Measurements from ENCODE around the gene CCDC192. TPM values are rescaled to one million over a fixed set of nuclear protein-coding genes. Genes with fewer than 3 reads are reported as not detected.

The CCDC192 gene
- polyA plus RNA-seq, 6 donors from 2014 or later, result not detected

DNA sequence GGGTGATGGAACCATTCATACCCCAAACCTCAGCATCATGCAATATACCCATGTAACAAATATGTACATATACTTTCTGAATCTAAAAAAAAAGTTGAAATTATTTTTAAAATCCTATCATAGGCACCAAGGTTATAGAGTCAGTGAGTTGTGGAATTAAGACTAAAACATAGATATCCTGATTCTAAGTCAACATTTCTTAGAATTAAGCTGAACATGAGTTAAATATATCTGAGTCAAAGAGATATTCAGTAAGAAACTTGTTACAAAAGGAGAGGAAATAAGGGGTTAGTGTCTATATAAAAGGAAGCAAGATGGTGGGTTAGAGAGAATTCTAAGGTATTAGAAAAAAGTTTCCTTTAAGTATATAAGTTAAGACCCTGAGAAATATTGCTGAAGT lies 89.9 kb downstream of the CCDC192 start:
- Mint-ChIP-seq H3K36me3 (peaks cover 0 to 9% of the 10 kb centered on the region in 2 donors), H3K9me3 (peaks cover 9 to 50% (median 15%) of the 10 kb centered on the region in 7 donors), H3K27ac (no peak overlapping the region), H3K27me3 (no peaks in the 10 kb centered on the region), H3K4me1 (no peaks in the 10 kb centered on the region), H3K4me3 (no peak overlapping the region)
- no peak for DNase-seq
- no peak for ATAC-seq (ENCODE audit: low read depth in 2 of 2)

DNA sequence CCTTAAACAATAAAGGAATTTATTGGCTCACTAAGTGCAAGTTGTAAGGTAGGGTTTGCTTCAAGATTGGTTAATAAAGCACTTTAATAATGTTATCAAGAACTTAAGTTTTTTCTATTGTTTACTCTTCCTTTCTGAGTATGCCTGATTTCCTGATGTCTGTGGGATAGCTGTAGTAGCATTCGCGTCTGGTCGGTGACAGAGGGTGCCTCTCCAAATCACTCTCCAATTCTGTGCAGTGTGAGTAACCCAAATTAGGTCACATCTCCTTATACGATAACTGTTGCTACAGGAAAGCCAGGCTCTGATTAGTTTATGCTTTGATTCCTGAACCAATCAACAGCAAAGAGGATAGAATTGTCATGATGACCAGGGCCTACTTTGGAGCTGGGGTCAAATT lies 90.7 kb downstream of the CCDC192 start:
- H3K4me3 Mint-ChIP-seq, result no peak overlapping the region
- ATAC-seq (ENCODE audit: low read depth in 2 of 2) (no peak), DNase-seq (no peak)
- H3K27me3 Mint-ChIP-seq, result no peaks in the 10 kb centered on the region
- H3K9me3 Mint-ChIP-seq, result peaks cover 9 to 43% (median 15%) of the 10 kb centered on the region in 7 donors
- no peak overlapping the region for H3K27ac Mint-ChIP-seq
- H3K4me1 Mint-ChIP-seq, result no peaks in the 10 kb centered on the region
- H3K36me3 Mint-ChIP-seq, result peaks cover 0 to 9% of the 10 kb centered on the region in 2 donors

DNA sequence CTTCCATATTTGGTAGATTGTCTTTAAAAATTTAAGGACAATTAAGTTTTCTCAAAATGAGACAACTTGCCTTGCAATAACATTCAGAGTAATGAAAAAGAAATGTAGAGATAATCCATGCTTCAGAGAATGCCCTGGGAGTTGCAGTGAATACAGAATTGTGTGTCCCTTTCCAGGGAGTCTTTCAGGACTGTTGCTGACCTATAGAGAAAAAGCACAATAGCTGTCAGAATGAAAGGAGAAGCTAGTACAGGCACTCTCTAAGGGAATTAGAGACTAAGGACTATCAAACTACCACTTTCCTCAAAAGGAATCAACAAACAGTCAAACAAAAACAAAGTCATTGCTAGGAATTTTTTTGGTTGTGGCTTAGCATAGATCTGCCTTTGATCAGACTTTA lies 93.0 kb downstream of the CCDC192 start:
- Mint-ChIP-seq H3K27me3 (no peaks in the 10 kb centered on the region), H3K9me3 (peaks cover 7 to 21% (median 10%) of the 10 kb centered on the region in 7 donors), H3K4me1 (no peaks in the 10 kb centered on the region), H3K27ac (no peak overlapping the region), H3K4me3 (no peak overlapping the region), H3K36me3 (peaks cover 0 to 9% of the 10 kb centered on the region in 2 donors)
- ATAC-seq (ENCODE audit: low read depth in 2 of 2) (no peak), DNase-seq (no peak)

DNA sequence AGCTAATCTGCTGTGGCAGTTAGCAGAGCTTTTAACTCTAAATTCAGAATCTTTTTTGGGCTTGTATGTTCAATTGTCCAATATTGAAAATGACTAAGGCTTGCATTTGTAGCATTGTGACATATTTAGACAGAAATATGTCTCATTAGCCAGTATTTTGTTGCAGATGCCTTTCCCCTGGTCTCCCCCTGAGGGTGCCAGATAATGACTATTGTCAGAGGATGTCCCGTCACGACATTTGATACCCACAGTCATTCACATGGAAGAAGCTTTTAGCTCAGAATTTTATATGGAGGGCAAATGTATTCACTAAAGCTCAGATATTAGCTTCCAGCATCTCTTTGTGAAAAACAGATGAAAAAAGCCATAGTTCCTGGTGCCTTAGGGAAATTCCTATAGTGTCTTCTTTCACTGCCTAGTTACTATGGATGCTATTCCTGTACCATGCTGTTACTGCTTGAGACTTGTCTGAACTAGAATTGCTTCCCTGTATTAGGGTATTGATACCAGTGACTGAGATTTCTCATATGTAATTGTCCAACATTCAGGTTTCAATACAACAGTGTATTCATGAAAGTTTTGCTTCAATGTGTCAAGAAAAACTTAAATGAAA lies 96.2 kb downstream of the CCDC192 start:
- H3K9me3 Mint-ChIP-seq, result peaks cover 0 to 3% (median 0%) of the 10 kb centered on the region in 7 donors
- no peaks in the 10 kb centered on the region for H3K4me1 Mint-ChIP-seq
- no peaks in the 10 kb centered on the region for H3K36me3 Mint-ChIP-seq
- H3K27ac Mint-ChIP-seq, result no peak overlapping the region
- DNase-seq (no peak), ATAC-seq (ENCODE audit: low read depth in 2 of 2) (no peak)
- no peaks in the 10 kb centered on the region for H3K27me3 Mint-ChIP-seq
- H3K4me3 Mint-ChIP-seq, result no peak overlapping the region

GRCh38 chr5:127801751-127802476 lies 98.7 kb downstream of the CCDC192 start:
- Mint-ChIP-seq H3K4me1 (no peaks in the 10 kb centered on the region), H3K27ac (no peak overlapping the region), H3K27me3 (no peaks in the 10 kb centered on the region), H3K36me3 (no peaks in the 10 kb centered on the region), H3K9me3 (no peaks in the 10 kb centered on the region), H3K4me3 (no peak overlapping the region)
- DNase-seq (no peak), ATAC-seq (ENCODE audit: low read depth in 2 of 2) (no peak)

GRCh38 chr5:127802477-127802865 lies 99.3 kb downstream of the CCDC192 start:
- DNase-seq, result no peak
- ATAC-seq (ENCODE audit: low read depth in 2 of 2), result no peak
- Mint-ChIP-seq H3K36me3 (no peaks in the 10 kb centered on the region), H3K4me1 (no peaks in the 10 kb centered on the region), H3K27me3 (no peaks in the 10 kb centered on the region), H3K9me3 (no peaks in the 10 kb centered on the region), H3K4me3 (no peak overlapping the region), H3K27ac (no peak overlapping the region)

GRCh38 chr5:127804886-127805426 lies 101.8 kb downstream of the CCDC192 start:
- no peak for DNase-seq
- H3K4me1 Mint-ChIP-seq, result no peaks in the 10 kb centered on the region
- no peaks in the 10 kb centered on the region for H3K9me3 Mint-ChIP-seq
- no peak overlapping the region for H3K4me3 Mint-ChIP-seq
- H3K36me3 Mint-ChIP-seq, result no peaks in the 10 kb centered on the region
- H3K27ac Mint-ChIP-seq, result no peak overlapping the region
- ATAC-seq (ENCODE audit: low read depth in 2 of 2), result no peak
- H3K27me3 Mint-ChIP-seq, result peaks cover 0 to 6% (median 0%) of the 10 kb centered on the region in 3 donors

- Mint-ChIP-seq H3K36me3 (no peaks in the 10 kb centered on the region), H3K27ac (no peak overlapping the region), H3K9me3 (no peaks in the 10 kb centered on the region), H3K4me1 (no peaks in the 10 kb centered on the region), H3K27me3 (peaks cover 0 to 6% (median 0%) of the 10 kb centered on the region in 3 donors), H3K4me3 (no peak overlapping the region)
- ATAC-seq (ENCODE audit: low read depth in 2 of 2) (no peak), DNase-seq (no peak)
Measured at GRCh38 chr5:127805448-127805847, 102.3 kb downstream of the CCDC192 start.

DNA sequence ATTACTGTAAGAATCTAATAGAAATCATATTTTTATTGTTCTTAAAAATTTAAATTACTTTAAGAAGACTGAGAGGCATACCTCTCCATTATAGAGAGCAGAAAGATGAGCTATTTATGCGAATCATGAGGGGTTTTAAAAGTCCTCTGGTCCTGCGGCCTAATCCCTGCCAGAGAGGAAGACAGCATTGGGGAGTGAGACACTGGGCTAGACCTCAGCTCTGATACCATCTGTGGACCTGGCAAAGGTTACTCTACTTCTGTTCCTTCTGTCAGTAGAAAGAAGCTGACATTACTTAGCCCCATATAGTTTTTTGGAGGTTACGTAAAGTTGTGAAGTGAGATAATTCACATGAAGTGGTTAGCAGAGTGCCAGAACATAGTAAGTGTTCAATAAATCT lies 103.6 kb downstream of the CCDC192 start:
- H3K27ac Mint-ChIP-seq, result no peak overlapping the region
- H3K9me3 Mint-ChIP-seq, result no peaks in the 10 kb centered on the region
- H3K27me3 Mint-ChIP-seq, result peaks cover 0 to 6% (median 0%) of the 10 kb centered on the region in 3 donors
- H3K4me1 Mint-ChIP-seq, result no peaks in the 10 kb centered on the region
- DNase-seq, result no peak
- H3K4me3 Mint-ChIP-seq, result no peak overlapping the region
- no peaks in the 10 kb centered on the region for H3K36me3 Mint-ChIP-seq
- ATAC-seq (ENCODE audit: low read depth in 2 of 2), result no peak

DNA sequence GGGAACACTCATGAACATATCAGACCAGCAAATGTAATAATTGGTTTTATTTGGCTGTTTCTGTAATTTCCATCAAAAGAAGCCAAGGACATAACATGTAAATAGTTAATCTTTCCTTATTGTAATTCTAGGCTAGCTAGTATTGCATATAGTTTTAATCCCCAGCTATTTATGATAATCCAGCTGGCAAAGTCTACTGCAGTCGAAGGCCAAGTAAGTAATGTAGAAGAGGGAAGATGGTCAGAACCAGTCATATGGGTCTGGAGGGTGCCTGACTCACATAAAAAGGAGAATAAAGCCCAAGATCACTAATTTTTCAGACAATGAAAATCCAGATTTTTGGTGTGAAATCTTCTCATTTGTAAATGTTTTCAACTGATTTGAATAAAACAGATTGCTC lies 106.3 kb downstream of the CCDC192 start:
- Mint-ChIP-seq H3K9me3 (no peaks in the 10 kb centered on the region), H3K4me1 (no peaks in the 10 kb centered on the region), H3K4me3 (no peak overlapping the region), H3K27ac (no peak overlapping the region), H3K36me3 (no peaks in the 10 kb centered on the region), H3K27me3 (peaks cover 6 to 12% (median 7%) of the 10 kb centered on the region in 3 donors)
- ATAC-seq (ENCODE audit: low read depth in 2 of 2), result no peak
- no peak for DNase-seq

- no peak for ATAC-seq (ENCODE audit: low read depth in 2 of 2)
- Mint-ChIP-seq H3K36me3 (no peaks in the 10 kb centered on the region), H3K4me1 (no peaks in the 10 kb centered on the region), H3K9me3 (no peaks in the 10 kb centered on the region), H3K27me3 (peaks cover 8 to 14% (median 10%) of the 10 kb centered on the region in 3 donors), H3K4me3 (no peak overlapping the region), H3K27ac (no peak overlapping the region)
- no peak for DNase-seq
Measured at GRCh38 chr5:127810017-127810416, 106.8 kb downstream of the CCDC192 start.

DNA sequence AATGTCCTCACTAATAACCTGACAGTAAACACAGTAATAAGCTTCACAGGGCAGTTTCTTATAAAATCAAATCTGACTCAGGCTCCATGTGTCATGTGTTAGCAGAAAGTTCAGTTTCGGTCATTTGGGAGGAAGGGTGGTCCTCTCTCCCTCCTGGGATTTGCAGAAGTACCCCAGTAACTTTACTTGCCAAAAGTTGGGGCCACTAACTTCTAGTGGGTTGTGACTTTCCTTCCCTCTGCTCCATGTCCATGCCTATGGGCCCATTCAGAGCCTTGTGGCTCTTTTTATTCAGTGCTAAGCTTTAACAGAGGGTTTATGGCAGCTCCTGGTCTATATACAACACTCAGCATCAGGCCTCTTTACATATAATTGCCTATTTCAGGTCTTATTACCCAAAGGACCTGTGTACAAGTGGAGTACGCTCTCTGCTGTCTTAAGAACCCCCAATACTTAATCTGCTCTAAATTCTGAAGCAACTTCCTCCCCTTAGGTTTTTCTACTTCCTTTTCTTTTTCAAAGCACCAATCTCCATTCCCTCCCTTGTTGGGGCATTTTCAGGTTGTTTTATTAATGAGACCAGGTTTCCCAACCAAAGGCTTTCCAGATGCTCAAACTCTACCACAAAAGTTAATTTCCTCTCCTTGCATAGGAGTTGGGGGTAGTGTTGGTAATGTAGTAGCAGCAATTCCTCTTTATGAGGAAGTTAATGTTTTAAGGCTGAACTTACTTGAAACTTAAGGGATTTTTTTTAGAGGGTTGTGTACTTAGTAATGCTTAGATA lies 107.7 kb downstream of the CCDC192 start:
- Mint-ChIP-seq H3K27ac (no peak overlapping the region), H3K27me3 (peaks cover 13 to 16% (median 13%) of the 10 kb centered on the region in 3 donors), H3K4me3 (no peak overlapping the region), H3K36me3 (no peaks in the 10 kb centered on the region), H3K4me1 (no peaks in the 10 kb centered on the region), H3K9me3 (no peaks in the 10 kb centered on the region)
- DNase-seq (no peak), ATAC-seq (ENCODE audit: low read depth in 2 of 2) (no peak)

DNA sequence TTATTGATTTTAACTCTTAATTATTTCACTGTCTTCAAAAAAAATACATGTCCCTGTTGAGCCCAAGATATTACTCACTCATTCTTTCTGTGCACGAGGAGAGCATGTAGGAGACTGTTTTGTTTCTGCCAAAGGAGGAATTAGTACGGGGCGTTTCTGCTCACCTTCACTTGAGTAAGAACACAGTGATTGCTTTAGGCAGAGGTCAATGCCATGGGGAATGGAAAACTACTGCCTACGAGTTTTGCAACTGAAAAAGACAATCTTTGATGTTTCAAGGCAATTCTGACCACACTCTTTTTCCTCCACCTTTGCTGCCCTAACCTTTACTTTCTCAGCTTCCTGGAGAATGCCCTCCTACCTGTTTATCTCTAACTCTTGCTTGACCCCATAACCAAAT lies 109.4 kb downstream of the CCDC192 start:
- H3K4me1 Mint-ChIP-seq, result no peaks in the 10 kb centered on the region
- peaks cover 0 to 1% (median 0%) of the 10 kb centered on the region in 7 donors for H3K9me3 Mint-ChIP-seq
- no peak overlapping the region for H3K27ac Mint-ChIP-seq
- H3K27me3 Mint-ChIP-seq, result peaks cover 13 to 16% (median 13%) of the 10 kb centered on the region in 3 donors
- no peak overlapping the region for H3K4me3 Mint-ChIP-seq
- ATAC-seq (ENCODE audit: low read depth in 2 of 2) (no peak), DNase-seq (no peak)
- no peaks in the 10 kb centered on the region for H3K36me3 Mint-ChIP-seq

Measured in naive B cell (primary cell).